ENCODE measurements around the gene CD8A.
"Not testable (repeated sequence)": the region's sequence is repeated elsewhere in the genome, so short reads cannot be mapped to it uniquely, and the experiment has no call there.

CD8A gene

GRCh38 chr2:86790676-86791572 is at the start of gene CD8A:
TSS of gene CD8A (minus strand) at chr2:86790913. CDS start at chr2:86790825, 88 bp downstream.
- no peak for DNase-seq

- DNase-seq = not testable (repeated sequence)
Observed at GRCh38 chr2:86839871-86840548, 49.3 kb upstream of the CD8A start.

GRCh38 chr2:86839455-86839854 is 48.7 kb upstream of the CD8A start:
- DNase-seq = not testable (repeated sequence)

GRCh38 chr2:86837714-86838113 is 47.0 kb upstream of the CD8A start:
- not testable (repeated sequence) for DNase-seq

- DNase-seq = peak; percentile 27
Observed at GRCh38 chr2:86836915-86837695, 46.4 kb upstream of the CD8A start.

- not testable (repeated sequence) for DNase-seq
Observed at GRCh38 chr2:86835548-86835889, 44.8 kb upstream of the CD8A start.

GRCh38 chr2:86833315-86833714 is 42.6 kb upstream of the CD8A start:
- DNase-seq = no peak

GRCh38 chr2:86832334-86833096 is 41.8 kb upstream of the CD8A start:
- no peak for DNase-seq

GRCh38 chr2:86831537-86831936 is 40.8 kb upstream of the CD8A start:
- no peak for DNase-seq

- DNase-seq = no peak
Observed at GRCh38 chr2:86826951-86827350, 36.2 kb upstream of the CD8A start.

GRCh38 chr2:86825693-86826381 is 35.1 kb upstream of the CD8A start:
- DNase-seq = no peak

GRCh38 chr2:86825036-86825692 is 34.5 kb upstream of the CD8A start:
- no peak for DNase-seq

- no peak for DNase-seq
Observed at GRCh38 chr2:86822668-86823345, 32.1 kb upstream of the CD8A start.

GRCh38 chr2:86821842-86822241 is 31.1 kb upstream of the CD8A start:
- no peak for DNase-seq

GRCh38 chr2:86821306-86821705 is 30.6 kb upstream of the CD8A start:
- no peak for DNase-seq

GRCh38 chr2:86818957-86819356 is 28.2 kb upstream of the CD8A start:
- DNase-seq = no peak

GRCh38 chr2:86818114-86818801 is 27.5 kb upstream of the CD8A start:
- no peak for DNase-seq

GRCh38 chr2:86815611-86816010 is 24.9 kb upstream of the CD8A start:
- no peak for DNase-seq

GRCh38 chr2:86809481-86810121 is 18.9 kb upstream of the CD8A start:
- DNase-seq = no peak
